H1 (cell line): Measurements from ENCODE around the gene GPR155. TPM values are rescaled to one million over a fixed set of nuclear protein-coding genes. Genes with fewer than 3 reads are reported as not detected.

ENCODE experiments used
- SP2 ChIP-seq: IDR thresholded peaks from 2 replicates; pipeline ENCODE4 v1.6.1; 2012; ENCODE audit warnings: mild to moderate bottlenecking, low read length, inconsistent platforms
- SUZ12 ChIP-seq: fragments of 200-600 bp; sonication (generic); IDR thresholded peaks from 2 replicates; pipeline ENCODE4 v1.6.1; 2012; ENCODE audit warnings: mild to moderate bottlenecking, inconsistent platforms, low read length, moderate library complexity, mixed read lengths
- polyA plus RNA-seq, 7 experiments: library from polyadenylated mRNA; depleted of rRNA in 3 of 7; stranded (reverse) in 5 of 7; unstranded in 2 of 7; fragments of >200 nt in 5 of 7; fragments of 200-250 nt in 2 of 7; gene quantifications; 1 replicate in 5 of 7; 2 replicates in 1 of 7; 4 replicates in 1 of 7; pipeline versions ENCODE4 v1.2.1 to v1.2.3, GENCODE V29; 2011 to 2013; ENCODE audit warnings: missing spikeins in 2 of 7, mixed read lengths in 2 of 7
- total RNA-seq: library from RNA; stranded (reverse); fragmentation: NEBNext Ultra II Directional; extraction: Animal tissue kit (Norgen Biotek cat#: 25700); gene quantifications from 2 replicates; pipeline ENCODE4 v1.2.1, GENCODE V29; 2021

GPR155 gene
- total and polyA plus RNA-seq, 2 of the 8 experiments (the other 6 are each of a cell fraction or from before 2014, with no cell fraction given): 0.26 to 2.1 TPM

DNA sequence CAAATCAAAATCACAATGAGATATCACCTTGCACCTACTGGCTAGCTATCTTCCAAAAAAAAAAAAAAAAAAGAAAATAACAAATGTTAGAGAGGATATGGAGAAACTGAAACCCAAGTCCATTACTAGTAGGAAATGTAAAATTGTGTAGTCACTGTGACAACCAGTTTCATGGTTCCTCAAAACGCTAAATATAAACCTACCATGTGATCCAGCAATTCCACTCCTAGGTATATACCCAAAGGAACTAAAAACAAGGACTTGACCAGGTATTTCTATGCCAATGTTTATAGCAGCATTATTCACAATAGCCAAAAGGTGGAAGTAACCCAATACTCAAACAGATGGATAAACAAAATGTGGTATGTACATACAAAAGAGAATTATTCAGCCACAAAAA is 103.0 kb downstream of the GPR155 start (continued):
- TF ChIP-seq SUZ12: no peak
- no peak for TF ChIP-seq SP2

Other genes starting within 250 kb of the GPR155 start
- 149 and 158 TPM in 2 replicates for gene OLA1, start 238.5 kb downstream of the GPR155 start, total RNA-seq
- gene OLA1, start 238.5 kb downstream of the GPR155 start, polyA plus RNA-seq (2011; rRNA removed): 13.2 and 39.3 TPM in 2 replicates
- 0.11 TPM in 2 replicates for gene SP9, start 152.1 kb downstream of the GPR155 start, total RNA-seq
- 0.03 and 0.06 TPM in 2 replicates for gene SP9, start 152.1 kb downstream of the GPR155 start, polyA plus RNA-seq (2011; rRNA removed)
- 6.8 and 7.4 TPM in 2 replicates for gene SCRN3, start 91.3 kb downstream of the GPR155 start, total RNA-seq
- gene SCRN3, start 91.3 kb downstream of the GPR155 start, polyA plus RNA-seq (2011; rRNA removed): 7.8 TPM in 2 replicates
- 4.3 and 5.2 TPM in 2 replicates for gene WIPF1, start 110.8 kb upstream of the GPR155 start, total RNA-seq
- gene WIPF1, start 110.8 kb upstream of the GPR155 start, polyA plus RNA-seq (2011; rRNA removed): 4.4 and 4.7 TPM in 2 replicates